CD4-positive, alpha-beta T cell (primary cell): ENCODE measurements around the gene MTERF4. TPM values are rescaled to one million over a fixed set of nuclear protein-coding genes. Genes with fewer than 3 reads are reported as not detected.
A peak's percentile ranks its signal among the peaks of the same experiment; 100 is the strongest.

Source experiments
- ATAC-seq: fragments of 200-7000 bp; cut with Tn5 transposase; one replicate; pipeline ENCODE4 v1.10.0; 2022; ENCODE audit warnings: mild to moderate bottlenecking; ENCODE audit not compliant: poor library complexity
- CTCF ChIA-PET: fragments of 350-600 bp; sonication (Branson Sonifier 250); formaldehyde crosslinking; loops from one replicate; lab custom pipeline; 2021; ENCODE audit warnings: antibody characterized with exemption, inconsistent platforms; lab: Charles Lee
- POLR2A ChIA-PET: fragments of 350-600 bp; sonication (Branson Sonifier 250); formaldehyde crosslinking; loops from one replicate; lab custom pipeline; 2021; ENCODE audit warnings: antibody characterized with exemption, inconsistent platforms; lab: Charles Lee
- DNase-seq, 14 experiments: peaks; one replicate each; pipeline ENCODE4 v3.0.0-alpha.2; 2013 to 2020; ENCODE audit warnings: mixed read lengths in 2 of 14
- H3K27ac ChIP-seq, 2 donors: one replicate each; pipeline versions ENCODE4 v1.5.1 to v1.7.0; 2013; ENCODE audit warnings: low read length in 2 of 2, low read depth in 1 of 2, mild to moderate bottlenecking in 1 of 2
- H3K27me3 ChIP-seq, 2 experiments: 1 replicate in 1 of 2; 2 replicates in 1 of 2; pipeline versions ENCODE4 v1.6.1 to v1.7.0; 2013; ENCODE audit warnings: low read length in 2 of 2, control low read depth in 1 of 2, mild to moderate bottlenecking in 1 of 2, moderate library complexity in 1 of 2; ENCODE audit not compliant: insufficient read depth in 2 of 2, control insufficient read depth in 1 of 2
- H3K36me3 ChIP-seq: one replicate; pipeline ENCODE4 v1.6.1; 2013; ENCODE audit warnings: low read length, control low read depth; ENCODE audit not compliant: insufficient read depth
- H3K4me1 ChIP-seq: one replicate; pipeline ENCODE4 v1.6.1; 2013; ENCODE audit warnings: low read length, control low read depth; ENCODE audit not compliant: insufficient read depth
- H3K4me3 ChIP-seq: one replicate; pipeline ENCODE4 v1.5.1; 2013; ENCODE audit warnings: mild to moderate bottlenecking, low read length, moderate library complexity
- H3K9me3 ChIP-seq, 2 experiments: 1 replicate in 1 of 2; 2 replicates in 1 of 2; pipeline versions ENCODE4 v1.6.1 to v1.7.0; 2013; ENCODE audit warnings: low read length in 2 of 2, mild to moderate bottlenecking in 2 of 2, control low read depth in 1 of 2, moderate library complexity in 1 of 2; ENCODE audit not compliant: control insufficient read depth in 1 of 2, insufficient read depth in 1 of 2
- H3K27ac Mint-ChIP-seq: one replicate; pipeline ENCODE4 v1.8.0; 2020; ENCODE audit warnings: mixed read lengths
- H3K27me3 Mint-ChIP-seq: one replicate; pipeline ENCODE4 v1.8.0; 2021; ENCODE audit warnings: mixed read lengths
- H3K36me3 Mint-ChIP-seq: one replicate; pipeline ENCODE4 v1.8.0; 2021; ENCODE audit warnings: low read depth, mixed read lengths
- H3K4me1 Mint-ChIP-seq: one replicate; pipeline ENCODE4 v1.8.0; 2021; ENCODE audit warnings: low read depth, mixed read lengths
- H3K4me3 Mint-ChIP-seq: one replicate; pipeline ENCODE4 v1.8.0; 2020; ENCODE audit warnings: mild to moderate bottlenecking, mixed read lengths
- H3K9me3 Mint-ChIP-seq: one replicate; pipeline ENCODE4 v1.8.0; 2020; ENCODE audit warnings: mixed read lengths
- CTCF ChIP-seq: fragments of 200-600 bp; IDR thresholded peaks from one replicate; pipeline ENCODE4 v1.8.0; 2022; ENCODE audit warnings: antibody characterized with exemption, mild to moderate bottlenecking
- intact Hi-C, 2 experiments: fragments of 100-400 bp; cut with DNase I in 1 of 2; cut with micrococcal nuclease in 1 of 2; formaldehyde crosslinking; loops; one replicate each; pipeline versions ENCODE4 v1.15.1 to v1.9.0; 2023 to 2025; cut with DNase I, micrococcal nuclease
- total RNA-seq, 174 experiments: library from RNA in 2 of 174; stranded (reverse) in 2 of 174; gene quantifications; one replicate each; pipeline ENCODE4 v1.2.3 and lab custom pipeline; 2021 to 2026

Gene MTERF4
- total RNA-seq, 2 experiments from 2014 or later = 84.0 to 87.5 TPM

- Histone ChIP-seq H3K9me3 (no peaks in the 10 kb centered on the region), H3K36me3 (peaks cover 39% of the 10 kb centered on the region), H3K27me3 (no peaks in the 10 kb centered on the region), H3K4me1 (peaks cover 4% of the 10 kb centered on the region), H3K27ac (no peak overlapping the region), H3K4me3 (no peak overlapping the region)
- Mint-ChIP-seq H3K27me3 (no peaks in the 10 kb centered on the region), H3K36me3 (peaks cover 37% of the 10 kb centered on the region), H3K27ac (no peak overlapping the region), H3K4me3 (no peak overlapping the region), H3K4me1 (no peaks in the 10 kb centered on the region), H3K9me3 (no peaks in the 10 kb centered on the region)
- no peak for ATAC-seq
- TF ChIP-seq CTCF = no peak
- intact Hi-C loops = no loop called here
- ChIA-PET POLR2A (no interaction called here), CTCF (no interaction called here)
- DNase-seq = no peak
Observed at GRCh38 chr2:241142593-241142992, 40.5 kb upstream of the MTERF4 start.

GRCh38 chr2:241142063-241142462 is 40.0 kb upstream of the MTERF4 start:
- ATAC-seq = no peak
- Histone ChIP-seq H3K9me3 (no peaks in the 10 kb centered on the region), H3K4me3 (no peak overlapping the region), H3K36me3 (peaks cover 44% of the 10 kb centered on the region), H3K4me1 (no peaks in the 10 kb centered on the region), H3K27me3 (no peaks in the 10 kb centered on the region), H3K27ac (no peak overlapping the region)
- Mint-ChIP-seq H3K4me1 (no peaks in the 10 kb centered on the region), H3K27ac (no peak overlapping the region), H3K4me3 (no peak overlapping the region), H3K27me3 (no peaks in the 10 kb centered on the region), H3K9me3 (no peaks in the 10 kb centered on the region), H3K36me3 (peaks cover 38% of the 10 kb centered on the region)
- TF ChIP-seq CTCF = no peak
- intact Hi-C loops = no loop called here
- peak in 1 of 14 experiments; percentile 2 for DNase-seq
- POLR2A ChIA-PET = no interaction called here
- CTCF ChIA-PET = no interaction called here

GRCh38 chr2:241141214-241141770 is 39.2 kb upstream of the MTERF4 start:
- Mint-ChIP-seq H3K9me3 (no peaks in the 10 kb centered on the region), H3K4me3 (no peak overlapping the region), H3K27ac (no peak overlapping the region), H3K27me3 (no peaks in the 10 kb centered on the region), H3K4me1 (no peaks in the 10 kb centered on the region), H3K36me3 (peaks cover 44% of the 10 kb centered on the region)
- ChIA-PET POLR2A (no interaction called here), CTCF (no interaction called here)
- H3K27ac ChIP-seq = no peak overlapping the region
- H3K9me3 ChIP-seq = no peaks in the 10 kb centered on the region
- H3K27me3 ChIP-seq = no peaks in the 10 kb centered on the region
- H3K4me1 ChIP-seq = no peaks in the 10 kb centered on the region
- H3K36me3 ChIP-seq = peaks cover 51% of the 10 kb centered on the region
- TF ChIP-seq CTCF = no peak
- ATAC-seq = no peak
- no peak for DNase-seq
- no peak overlapping the region for H3K4me3 ChIP-seq
- intact Hi-C loops = no loop called here
